Muscle layer of colon (tissue), 2 donors: ENCODE data around the gene TMCC2.
"Not testable (repeated sequence)": the region's sequence is repeated elsewhere in the genome, so short reads cannot be mapped to it uniquely, and the experiment has no call there.

Source experiments
- H3K27ac ChIP-seq: one replicate; pipeline ENCODE4 v1.7.0; 2013; ENCODE audit warnings: low read depth, mild to moderate bottlenecking, low read length, moderate library complexity
- H3K27me3 ChIP-seq, 2 donors: one replicate each; pipeline ENCODE4 v1.7.0; 2013; ENCODE audit warnings: low read length in 2 of 2, mild to moderate bottlenecking in 2 of 2; ENCODE audit not compliant: insufficient read depth in 2 of 2, control insufficient read depth in 1 of 2
- H3K36me3 ChIP-seq: one replicate; pipeline ENCODE4 v1.7.0; 2013; ENCODE audit warnings: mild to moderate bottlenecking, low read length; ENCODE audit not compliant: insufficient read depth
- H3K4me1 ChIP-seq: one replicate; pipeline ENCODE4 v1.7.0; 2013; ENCODE audit warnings: mild to moderate bottlenecking, low read length; ENCODE audit not compliant: insufficient read depth
- H3K4me3 ChIP-seq, 2 donors: one replicate each; pipeline ENCODE4 v1.7.0; 2013; ENCODE audit warnings: low read length in 2 of 2, low read depth in 1 of 2, mild to moderate bottlenecking in 1 of 2, moderate library complexity in 1 of 2
- H3K9ac ChIP-seq: one replicate; pipeline ENCODE4 v1.7.0; 2013; ENCODE audit warnings: low read length
- H3K9me3 ChIP-seq: one replicate; pipeline ENCODE4 v1.7.0; 2013; ENCODE audit warnings: mild to moderate bottlenecking, low read length
- donor health status: abdominal sarcoma.
- donor health status: Adenocarcinoma of cecum.

The TMCC2 gene

DNA sequence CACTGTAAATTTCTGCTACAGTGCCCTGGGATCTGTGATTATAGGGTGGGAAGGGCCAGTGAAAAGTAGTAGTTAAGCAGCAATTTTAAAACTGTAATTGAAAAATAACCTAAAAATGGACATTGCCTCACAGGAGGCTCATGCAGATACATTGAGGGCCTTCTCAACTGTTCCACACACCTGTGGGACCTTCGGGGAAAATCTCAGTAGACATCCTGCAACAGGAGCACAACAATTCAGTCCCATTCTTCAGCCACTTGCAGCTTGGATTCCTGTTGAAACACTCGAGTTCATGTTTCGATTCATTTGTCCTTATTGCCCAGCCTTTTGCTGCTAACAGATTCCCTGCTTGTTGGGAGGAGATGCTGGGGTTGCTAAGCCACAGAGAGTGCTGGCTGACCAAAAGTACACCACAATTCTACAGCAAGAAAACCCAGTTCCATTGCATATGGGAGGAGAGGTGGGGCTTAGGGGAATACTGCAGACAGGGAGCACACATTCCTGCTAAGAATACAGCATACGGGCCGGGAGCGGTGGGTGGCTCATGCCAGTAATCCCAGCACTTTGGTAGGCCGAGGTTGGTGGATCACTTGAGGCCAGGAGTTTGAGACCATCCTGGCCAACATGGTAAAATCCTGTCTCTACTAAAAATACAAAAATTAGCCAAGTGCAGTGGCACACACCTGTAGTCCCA, 4.5 kb downstream of the TMCC2 start:
- H3K9ac ChIP-seq, result no peak overlapping the region
- H3K36me3 ChIP-seq, result no peaks in the 10 kb centered on the region
- no peak overlapping the region for H3K4me3 ChIP-seq
- H3K27me3 ChIP-seq, result no peaks in the 10 kb centered on the region
- no peaks in the 10 kb centered on the region for H3K9me3 ChIP-seq
- H3K27ac ChIP-seq, result no peak overlapping the region
- peaks cover 28% of the 10 kb centered on the region for H3K4me1 ChIP-seq

DNA sequence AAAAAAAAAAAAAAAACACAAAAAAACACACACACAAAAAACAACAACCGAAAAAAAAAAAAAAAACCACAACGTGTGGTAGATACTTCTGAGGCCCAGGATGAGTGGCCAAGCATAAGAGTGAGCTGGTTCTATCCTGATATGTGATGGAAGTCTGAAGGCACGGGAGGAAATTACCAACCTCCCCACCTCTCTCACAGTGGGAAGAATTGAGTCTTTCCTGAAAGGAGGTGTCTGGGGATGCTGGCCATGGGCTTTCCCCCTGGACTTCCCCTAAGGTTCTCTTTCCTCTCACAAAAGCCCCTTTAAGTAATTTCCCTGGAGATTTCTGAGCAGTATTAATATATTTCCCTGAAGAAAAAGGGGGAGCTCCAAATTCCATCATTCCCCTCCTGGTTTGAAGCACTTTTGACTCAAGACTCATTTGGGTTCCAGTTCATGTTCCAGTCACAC, 5.2 kb downstream of the TMCC2 start:
- no peak overlapping the region for H3K27ac ChIP-seq
- H3K9ac ChIP-seq, result no peak overlapping the region
- peaks cover 27% of the 10 kb centered on the region for H3K4me1 ChIP-seq
- H3K4me3 ChIP-seq, result no peak overlapping the region
- no peaks in the 10 kb centered on the region for H3K27me3 ChIP-seq
- no peaks in the 10 kb centered on the region for H3K36me3 ChIP-seq
- H3K9me3 ChIP-seq, result no peaks in the 10 kb centered on the region

DNA sequence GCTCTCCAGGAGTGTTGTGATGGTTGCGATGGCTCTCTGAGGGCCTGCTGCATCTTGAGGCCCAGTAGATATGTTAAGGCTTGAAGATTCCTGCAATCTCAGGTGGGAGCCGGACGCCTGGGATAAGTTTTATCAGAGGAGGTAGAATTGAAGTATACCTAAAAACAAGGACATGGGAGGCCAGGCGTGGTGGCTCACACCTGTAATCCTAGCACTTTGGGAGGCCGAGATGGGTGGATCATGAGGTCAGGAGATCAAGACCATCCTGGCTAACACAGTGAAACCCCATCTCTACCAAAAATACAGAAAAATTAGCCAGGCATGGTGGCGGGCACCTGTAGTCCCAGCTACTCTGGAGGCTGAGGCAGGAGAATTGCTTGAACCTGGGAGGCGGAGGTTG, 6.2 kb downstream of the TMCC2 start:
- not testable (repeated sequence) for H3K4me3 ChIP-seq, H3K36me3 ChIP-seq, H3K9me3 ChIP-seq, H3K27ac ChIP-seq, H3K27me3 ChIP-seq, H3K9ac ChIP-seq
- H3K4me1 ChIP-seq, result peaks cover 23% of the 10 kb centered on the region

DNA sequence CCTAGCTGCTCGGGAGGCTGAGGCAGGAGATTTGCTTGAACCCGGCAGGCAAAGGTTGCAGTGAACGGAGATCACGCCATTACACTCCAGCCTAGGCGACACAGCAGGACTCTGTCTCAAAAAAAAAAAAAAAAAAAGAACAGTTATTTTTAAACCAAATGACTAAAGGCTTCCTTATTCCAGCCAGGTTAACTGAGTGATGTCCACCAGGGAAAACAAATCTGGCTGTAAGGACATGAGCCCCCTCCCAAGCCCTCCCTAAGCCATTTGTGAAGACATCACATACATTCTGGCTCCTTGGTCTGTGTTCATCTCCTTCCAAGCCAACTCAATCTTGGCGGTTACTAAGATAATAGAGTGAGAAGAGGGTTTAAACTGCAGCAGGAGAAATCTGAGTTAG, 8.2 kb downstream of the TMCC2 start:
- no peak overlapping the region for H3K4me3 ChIP-seq
- H3K27ac ChIP-seq, result no peak overlapping the region

DNA sequence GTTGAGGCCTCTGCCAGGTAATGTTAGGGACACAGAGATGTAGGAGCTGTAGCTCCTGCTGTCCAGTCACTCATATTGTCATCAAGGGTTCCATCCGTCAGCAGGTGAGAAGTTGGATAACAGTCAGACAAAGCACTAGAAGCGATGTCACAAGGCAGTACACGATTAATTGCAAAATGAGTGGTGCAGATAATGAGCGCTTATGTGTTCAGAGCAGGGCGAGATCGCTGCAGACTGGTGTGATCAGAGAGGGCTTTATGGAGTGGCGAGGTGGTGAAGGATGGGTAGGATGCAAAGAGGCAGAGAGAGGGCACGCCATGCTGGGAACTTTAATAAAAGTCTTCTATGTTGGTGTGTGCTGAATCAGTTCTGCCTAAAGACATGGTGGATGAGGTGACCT, 8.8 kb downstream of the TMCC2 start:
- Histone ChIP-seq H3K27ac (no peak overlapping the region), H3K9ac (no peak overlapping the region), H3K4me1 (peaks cover 10% of the 10 kb centered on the region), H3K4me3 (no peak overlapping the region), H3K36me3 (no peaks in the 10 kb centered on the region), H3K9me3 (no peaks in the 10 kb centered on the region), H3K27me3 (no peaks in the 10 kb centered on the region)

More for the DNA sequence above, 8.2 kb downstream of the TMCC2 start:
- no peaks in the 10 kb centered on the region for H3K36me3 ChIP-seq
- peaks cover 10% of the 10 kb centered on the region for H3K4me1 ChIP-seq
- H3K9me3 ChIP-seq, result no peaks in the 10 kb centered on the region
- H3K27me3 ChIP-seq, result no peaks in the 10 kb centered on the region
- H3K9ac ChIP-seq, result no peak overlapping the region

DNA sequence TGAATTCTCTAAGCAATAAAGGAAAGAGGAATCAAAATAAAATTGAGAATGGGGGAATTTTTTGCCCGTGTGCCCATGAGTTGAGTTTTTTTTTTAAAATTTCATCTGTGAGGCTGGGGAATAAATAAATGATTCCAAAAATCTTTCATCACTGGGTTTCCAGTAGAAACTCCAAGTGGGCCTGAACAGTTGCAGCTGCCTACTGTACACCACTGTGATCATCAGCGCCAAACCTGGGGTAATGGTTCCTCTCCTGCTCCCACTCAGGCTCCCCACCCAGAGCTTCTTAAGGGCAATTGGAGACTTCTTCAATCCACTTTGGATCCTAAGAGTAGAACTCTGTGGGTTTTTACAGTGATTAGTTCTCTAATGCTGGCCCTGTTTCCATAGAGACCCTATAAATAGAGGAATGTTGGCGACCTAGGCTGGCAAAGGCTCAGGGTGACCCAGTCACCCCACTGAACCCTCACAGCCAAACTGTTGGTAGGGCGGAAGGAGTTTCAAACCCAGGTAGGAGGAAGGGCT, 9.3 kb downstream of the TMCC2 start:
- Histone ChIP-seq H3K4me1 (peaks cover 10% of the 10 kb centered on the region), H3K9ac (no peak overlapping the region), H3K4me3 (no peak overlapping the region), H3K27ac (no peak overlapping the region), H3K9me3 (no peaks in the 10 kb centered on the region), H3K36me3 (peaks cover 3% of the 10 kb centered on the region), H3K27me3 (no peaks in the 10 kb centered on the region)

DNA sequence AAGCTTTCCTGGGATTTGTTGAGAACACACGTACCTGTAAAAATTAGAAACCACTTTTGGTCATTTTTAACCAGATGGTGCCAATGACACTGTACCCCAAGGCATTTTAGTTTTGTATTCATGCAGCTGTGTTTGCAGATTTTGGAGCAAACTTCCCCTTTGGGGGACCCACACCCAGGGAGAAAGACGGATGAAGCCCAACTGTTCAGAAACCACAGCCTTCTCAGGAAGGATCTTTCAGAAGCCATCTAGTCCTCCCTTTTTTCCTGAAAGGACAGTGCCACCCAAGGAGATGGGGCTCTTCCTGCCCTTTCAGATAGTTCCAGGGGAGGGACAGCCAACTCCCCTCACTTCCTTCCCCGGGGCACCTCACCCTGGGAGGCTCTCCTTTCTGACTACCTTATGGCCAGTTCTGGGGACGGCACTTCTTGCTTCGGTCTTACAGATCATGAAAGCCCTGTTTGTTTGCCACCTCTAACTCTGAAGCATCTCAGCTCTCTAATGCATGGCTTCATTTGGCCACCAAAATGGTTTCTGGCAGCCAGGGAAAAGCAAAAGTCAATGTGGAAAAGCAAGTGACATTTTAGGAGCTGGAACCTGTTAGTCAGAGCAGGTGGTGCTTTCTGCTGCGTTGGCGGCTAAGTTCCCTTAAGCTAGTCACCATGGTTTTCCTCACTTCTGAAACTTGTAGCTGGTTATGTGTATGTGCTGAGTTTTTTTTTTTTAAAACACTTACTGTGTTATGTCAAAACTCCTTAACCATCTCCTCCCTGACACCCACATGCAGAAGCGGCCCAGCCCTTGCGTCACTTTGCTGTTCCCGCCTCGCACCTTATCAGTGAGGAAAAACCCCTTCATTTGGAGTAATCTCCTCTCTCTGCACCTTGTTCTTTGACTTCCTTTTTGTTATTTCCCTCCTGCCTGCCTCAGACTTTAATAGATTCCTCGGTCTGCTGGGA, 10.1 kb downstream of the TMCC2 start:
- no peaks in the 10 kb centered on the region for H3K9me3 ChIP-seq
- peaks cover 10% of the 10 kb centered on the region for H3K4me1 ChIP-seq
- H3K27me3 ChIP-seq, result no peaks in the 10 kb centered on the region
- H3K27ac ChIP-seq, result no peak overlapping the region
- no peak overlapping the region for H3K4me3 ChIP-seq
- peaks cover 5% of the 10 kb centered on the region for H3K36me3 ChIP-seq
- H3K9ac ChIP-seq, result no peak overlapping the region

DNA sequence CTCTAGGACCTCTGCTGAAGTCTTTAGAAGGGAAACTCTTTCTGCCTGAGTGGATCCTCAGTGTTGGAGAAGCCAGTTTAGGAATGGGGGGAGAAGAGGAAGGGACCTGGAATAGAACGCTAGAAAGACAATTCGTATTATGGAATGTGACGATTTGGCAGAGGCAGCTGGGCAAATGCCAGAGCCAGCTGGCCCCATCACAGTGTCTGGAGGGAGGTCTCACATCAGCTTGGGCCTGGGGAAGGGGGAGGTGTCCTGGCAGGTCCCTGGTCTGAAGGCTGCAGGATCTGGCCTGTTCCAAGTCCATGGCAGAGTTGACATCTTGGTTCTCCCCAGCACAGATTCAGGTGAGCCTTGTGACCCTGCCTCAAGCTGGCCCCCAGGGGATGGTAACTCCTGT, 11.3 kb downstream of the TMCC2 start:
- Histone ChIP-seq H3K27ac (no peak overlapping the region), H3K27me3 (no peaks in the 10 kb centered on the region), H3K4me3 (no peak overlapping the region), H3K36me3 (peaks cover 5% of the 10 kb centered on the region), H3K4me1 (peaks cover 10% of the 10 kb centered on the region), H3K9me3 (no peaks in the 10 kb centered on the region), H3K9ac (no peak overlapping the region)

DNA sequence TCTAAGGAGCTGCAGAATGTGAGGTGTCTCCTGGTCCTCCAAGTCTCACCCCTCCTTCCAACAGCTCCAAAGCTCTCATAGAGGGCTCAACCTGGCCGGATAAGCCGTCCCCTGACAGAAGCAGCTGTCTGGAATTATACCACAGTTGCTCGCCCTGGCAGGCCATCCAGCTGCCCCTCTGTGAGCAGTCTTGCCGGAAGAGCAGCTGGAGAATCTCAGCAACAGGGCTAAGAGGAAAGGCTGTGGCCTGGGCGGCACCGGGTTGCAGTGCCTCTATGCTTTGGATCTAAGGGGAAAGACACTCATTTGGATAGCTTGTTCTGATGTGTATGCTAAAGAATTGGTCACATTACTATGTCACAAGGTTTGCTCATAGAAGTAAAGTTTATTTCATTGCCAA, 12.4 kb downstream of the TMCC2 start:
- peaks cover 5% of the 10 kb centered on the region for H3K36me3 ChIP-seq
- peaks cover 8% of the 10 kb centered on the region for H3K4me1 ChIP-seq
- H3K9me3 ChIP-seq, result no peaks in the 10 kb centered on the region
- H3K27ac ChIP-seq, result no peak overlapping the region
- H3K9ac ChIP-seq, result no peak overlapping the region
- no peak overlapping the region for H3K4me3 ChIP-seq
- no peaks in the 10 kb centered on the region for H3K27me3 ChIP-seq

DNA sequence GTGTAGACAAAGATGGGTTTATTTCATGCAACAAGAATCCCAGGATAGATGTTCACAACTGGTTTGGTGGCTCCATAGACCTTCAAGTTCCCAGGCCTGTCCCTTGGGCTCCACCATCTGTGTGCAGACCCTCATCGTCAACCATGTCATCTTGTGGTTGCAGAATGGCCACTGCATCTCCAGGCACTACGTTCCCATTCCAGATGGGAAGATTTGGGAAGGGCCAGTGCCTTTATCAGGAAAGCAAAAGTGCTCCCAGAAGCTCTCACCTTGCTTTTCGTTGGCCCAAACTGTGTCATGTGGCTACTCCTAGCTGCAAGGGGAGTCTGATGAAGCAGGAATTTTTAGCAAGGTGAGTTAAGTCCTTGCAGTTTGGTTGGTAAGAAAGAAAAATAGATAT, 12.8 kb downstream of the TMCC2 start:
- Histone ChIP-seq H3K27me3 (no peaks in the 10 kb centered on the region), H3K36me3 (peaks cover 5% of the 10 kb centered on the region), H3K4me1 (peaks cover 4% of the 10 kb centered on the region), H3K4me3 (no peak overlapping the region), H3K9me3 (no peaks in the 10 kb centered on the region), H3K9ac (no peak overlapping the region), H3K27ac (no peak overlapping the region)

DNA sequence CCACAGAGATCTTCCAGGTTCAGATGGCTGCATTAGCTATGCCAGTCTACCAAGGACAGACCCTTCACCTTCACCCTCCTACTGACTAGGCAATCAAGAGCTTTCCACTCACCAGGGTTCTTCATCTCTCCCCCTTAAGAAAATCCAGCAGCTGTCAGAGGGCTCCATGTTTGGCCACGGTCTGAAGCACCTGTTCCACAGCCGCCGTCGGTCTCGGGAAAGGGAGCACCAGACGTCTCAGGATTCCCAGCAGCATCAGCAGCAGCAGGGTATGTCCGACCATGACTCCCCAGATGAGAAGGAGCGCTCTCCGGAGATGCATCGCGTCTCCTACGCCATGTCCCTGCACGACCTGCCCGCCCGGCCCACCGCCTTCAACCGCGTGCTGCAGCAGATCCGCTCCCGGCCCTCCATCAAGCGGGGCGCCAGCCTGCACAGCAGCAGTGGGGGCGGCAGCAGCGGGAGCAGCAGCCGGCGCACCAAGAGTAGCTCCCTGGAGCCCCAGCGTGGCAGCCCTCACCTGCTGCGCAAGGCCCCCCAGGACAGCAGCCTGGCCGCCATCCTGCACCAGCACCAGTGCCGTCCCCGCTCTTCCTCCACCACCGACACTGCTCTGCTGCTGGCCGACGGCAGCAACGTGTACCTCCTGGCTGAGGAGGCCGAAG, 13.8 kb downstream of the TMCC2 start:
- no peak overlapping the region for H3K27ac ChIP-seq
- H3K4me1 ChIP-seq, result peaks cover 2% of the 10 kb centered on the region
- H3K9me3 ChIP-seq, result no peaks in the 10 kb centered on the region
- peaks cover 5% of the 10 kb centered on the region for H3K36me3 ChIP-seq
- no peak overlapping the region for H3K4me3 ChIP-seq
- no peak overlapping the region for H3K9ac ChIP-seq
- no peaks in the 10 kb centered on the region for H3K27me3 ChIP-seq
